SH-SY5Y (cell line): ENCODE data around the gene ACP2.

Experiments used
- GATA2 ChIP-seq: IDR thresholded peaks from 2 replicates; pipeline ENCODE4 v1.6.1; 2011; ENCODE audit warnings: mild to moderate bottlenecking, low read depth, low read length
- GATA3 ChIP-seq: IDR thresholded peaks from 2 replicates; pipeline ENCODE4 v1.6.1; 2011; ENCODE audit warnings: low read depth, mild to moderate bottlenecking, low read length, moderate library complexity

DNA sequence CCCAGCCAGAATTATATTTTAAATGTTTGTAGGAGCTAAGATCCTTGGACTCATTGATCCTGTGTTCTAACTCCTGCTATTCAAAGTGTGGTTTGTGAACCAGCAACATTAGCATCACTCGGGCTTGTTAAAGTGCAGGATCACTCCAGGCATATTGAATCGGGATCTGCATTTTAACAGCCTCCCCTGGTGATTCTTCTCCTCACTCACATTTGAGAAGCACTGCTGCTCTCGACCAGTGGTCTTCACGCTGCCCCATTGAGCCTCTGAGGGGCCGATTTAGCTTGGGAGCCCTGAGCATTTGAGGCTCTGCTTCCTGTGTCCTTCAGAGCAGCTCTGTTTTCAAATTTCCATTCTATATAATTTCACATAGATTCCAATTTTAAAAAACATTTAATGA, 32.2 kb upstream of the ACP2 start:
- TF ChIP-seq GATA3 (no peak), GATA2 (no peak)
